GM18867 (cell line): ENCODE results near the gene KCNA5.

Experiments
- ATAC-seq: cut with Tn5 transposase; IDR thresholded peaks from one replicate; pipeline ENCODE4 v1.9.1; 2021; ENCODE audit warnings: mild to moderate bottlenecking, moderate library complexity; ENCODE audit not compliant: unreplicated experiment

The KCNA5 gene

GRCh38 chr12:5043589-5044419, at the start of gene KCNA5:
KCNA5 (plus strand) TSS chr12:5043879; CDS start chr12:5044148, 269 bp downstream.
- no peak for ATAC-seq

GRCh38 chr12:4994622-4995021, 49.1 kb upstream of the KCNA5 start:
- ATAC-seq, result no peak

GRCh38 chr12:4996714-4997113, 47.0 kb upstream of the KCNA5 start:
- no peak for ATAC-seq

GRCh38 chr12:4997939-4998338, 45.7 kb upstream of the KCNA5 start:
- ATAC-seq, result no peak

- no peak for ATAC-seq
Measured at GRCh38 chr12:5000204-5000603, 43.5 kb upstream of the KCNA5 start.

GRCh38 chr12:5000658-5001385, 42.9 kb upstream of the KCNA5 start:
- no peak for ATAC-seq

- peak; percentile 65 for ATAC-seq
Measured at GRCh38 chr12:5003025-5003666, 40.5 kb upstream of the KCNA5 start.

GRCh38 chr12:5008661-5009060, 35.0 kb upstream of the KCNA5 start:
- no peak for ATAC-seq

- ATAC-seq, result no peak
Measured at GRCh38 chr12:5010151-5010550, 33.5 kb upstream of the KCNA5 start.

GRCh38 chr12:5012337-5012736, 31.3 kb upstream of the KCNA5 start:
- no peak for ATAC-seq

GRCh38 chr12:5013266-5013730, 30.4 kb upstream of the KCNA5 start:
- no peak for ATAC-seq

- ATAC-seq, result no peak
Measured at GRCh38 chr12:5014269-5014668, 29.4 kb upstream of the KCNA5 start.

GRCh38 chr12:5015711-5016492, 27.8 kb upstream of the KCNA5 start:
- no peak for ATAC-seq

- no peak for ATAC-seq
Measured at GRCh38 chr12:5016526-5016925, 27.2 kb upstream of the KCNA5 start.

- ATAC-seq, result no peak
Measured at GRCh38 chr12:5017638-5018348, 25.9 kb upstream of the KCNA5 start.

GRCh38 chr12:5018677-5019076, 25.0 kb upstream of the KCNA5 start:
- no peak for ATAC-seq

- ATAC-seq, result no peak
Measured at GRCh38 chr12:5022025-5022424, 21.7 kb upstream of the KCNA5 start.

- no peak for ATAC-seq
Measured at GRCh38 chr12:5022465-5023061, 21.1 kb upstream of the KCNA5 start.

- ATAC-seq, result no peak
Measured at GRCh38 chr12:5023842-5024241, 19.8 kb upstream of the KCNA5 start.
